ENCODE results near the gene ABI3.
"Not testable (repeated sequence)": the region's sequence is repeated elsewhere in the genome, so short reads cannot be mapped to it uniquely, and the experiment has no call there.

ABI3 gene

GRCh38 chr17:49259663-49260010, 49.1 kb downstream of the ABI3 start:
- Histone ChIP-seq H3K9me3 (no peaks in the 10 kb centered on the region), H3K4me3 (peak overlapping the region; percentile 26), H3K36me3 (replicated peaks) (no peaks in the 10 kb centered on the region), H3K27me3 (ENCODE audit: low read depth) (no peaks in the 10 kb centered on the region), H3K4me1 (peaks cover 8% of the 10 kb centered on the region; the same call in 1 of the 2 replicates)
- DNase-seq (ENCODE audit: low spot score in 2 of 2) = no peak
- in situ Hi-C loops (cut with MboI; ENCODE audit: low sequenced_read_pairs) = no loop called here

GRCh38 chr17:49260011-49260816, 49.7 kb downstream of the ABI3 start:
- Histone ChIP-seq H3K27me3 (ENCODE audit: low read depth) (no peaks in the 10 kb centered on the region), H3K4me1 (peaks cover 8% of the 10 kb centered on the region; the same call in 1 of the 2 replicates), H3K9me3 (no peaks in the 10 kb centered on the region), H3K4me3 (peak overlapping the region; percentile 26), H3K36me3 (replicated peaks) (no peaks in the 10 kb centered on the region)
- DNase-seq (ENCODE audit: low spot score in 2 of 2) = peak; percentile 28 to 79
- in situ Hi-C loops (cut with MboI; ENCODE audit: low sequenced_read_pairs) = no loop called here

GRCh38 chr17:49260817-49261291, 50.3 kb downstream of the ABI3 start:
- Histone ChIP-seq H3K27me3 (ENCODE audit: low read depth) (no peaks in the 10 kb centered on the region), H3K9me3 (no peaks in the 10 kb centered on the region), H3K4me3 (peak overlapping the region; percentile 26), H3K4me1 (peaks cover 8% of the 10 kb centered on the region; the same call in 1 of the 2 replicates), H3K36me3 (replicated peaks) (no peaks in the 10 kb centered on the region)
- DNase-seq (ENCODE audit: low spot score in 2 of 2) = peak in 1 of 2 experiments; percentile 25
- in situ Hi-C loops (cut with MboI; ENCODE audit: low sequenced_read_pairs) = no loop called here

GRCh38 chr17:49261540-49261939, 51.0 kb downstream of the ABI3 start:
- H3K36me3 ChIP-seq (replicated peaks); H3K9me3 ChIP-seq; H3K27me3 ChIP-seq (ENCODE audit: low read depth); H3K4me3 ChIP-seq; in situ Hi-C loops (cut with MboI; ENCODE audit: low sequenced_read_pairs); H3K4me1 ChIP-seq; DNase-seq (ENCODE audit: low spot score in 2 of 2): not testable (repeated sequence)

GRCh38 chr17:49266233-49266632, 55.7 kb downstream of the ABI3 start:
- no peak for DNase-seq (ENCODE audit: low spot score in 2 of 2)
- Histone ChIP-seq H3K4me1 (no peaks in the 10 kb centered on the region), H3K4me3 (no peak overlapping the region), H3K36me3 (replicated peaks) (no peaks in the 10 kb centered on the region), H3K27me3 (ENCODE audit: low read depth) (no peaks in the 10 kb centered on the region), H3K9me3 (no peaks in the 10 kb centered on the region)
- in situ Hi-C loops (cut with MboI; ENCODE audit: low sequenced_read_pairs) = no loop called here

GRCh38 chr17:49267912-49268311, 57.4 kb downstream of the ABI3 start:
- H3K27me3 ChIP-seq (ENCODE audit: low read depth) = no peaks in the 10 kb centered on the region
- H3K36me3 ChIP-seq (replicated peaks) = no peaks in the 10 kb centered on the region
- DNase-seq (ENCODE audit: low spot score in 2 of 2) = no peak
- H3K9me3 ChIP-seq = no peaks in the 10 kb centered on the region
- no peaks in the 10 kb centered on the region for H3K4me1 ChIP-seq
- in situ Hi-C loops (cut with MboI; ENCODE audit: low sequenced_read_pairs) = no loop called here
- H3K4me3 ChIP-seq = no peak overlapping the region

GRCh38 chr17:49269356-49269755, 58.8 kb downstream of the ABI3 start:
- no peak for DNase-seq (ENCODE audit: low spot score in 2 of 2)
- Histone ChIP-seq H3K4me3 (no peak overlapping the region), H3K27me3 (ENCODE audit: low read depth) (no peaks in the 10 kb centered on the region), H3K9me3 (no peaks in the 10 kb centered on the region), H3K4me1 (no peaks in the 10 kb centered on the region), H3K36me3 (replicated peaks) (no peaks in the 10 kb centered on the region)
- in situ Hi-C loops (cut with MboI; ENCODE audit: low sequenced_read_pairs) = no loop called here

Measured in HAP-1 (cell line).